ENCODE data around the gene ZBTB16.

DNA sequence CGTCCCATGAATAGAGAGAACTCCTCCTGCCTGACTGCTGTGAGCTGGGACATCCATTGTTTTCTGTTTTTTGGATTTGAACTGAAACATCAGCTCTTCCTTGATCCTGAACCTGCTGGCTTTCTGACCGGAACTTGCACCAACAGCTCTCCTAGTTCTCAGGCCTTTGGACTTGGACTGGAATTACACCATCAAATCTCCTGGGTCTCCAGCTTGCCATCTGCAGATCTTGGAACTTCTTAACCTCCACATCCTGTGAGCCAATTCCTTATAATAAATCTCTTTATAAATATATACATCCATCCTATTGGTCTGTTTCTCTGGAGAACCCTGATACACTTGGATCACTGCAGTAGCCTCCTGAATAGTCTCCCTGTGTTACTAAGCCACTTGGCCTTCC lies 42.5 kb upstream of the ZBTB16 start:
- no peak for TF ChIP-seq CTCF (IDR thresholded peaks at IDR 0.05; ENCODE audit: insufficient read depth, low read length)
- no peak for TF ChIP-seq GABPA (IDR thresholded peaks at IDR 0.05; ENCODE audit: low read depth)
- TF ChIP-seq POLR2AphosphoS5 (IDR thresholded peaks at IDR 0.05; ENCODE audit: low read depth) = no peak
- TF ChIP-seq SPI1 (IDR thresholded peaks at IDR 0.05; ENCODE audit: borderline replicate concordance, low read depth) = no peak

Data from HL-60 (cell line).